HG03103 (cell line): ENCODE measurements around the gene RAET1L.
"Not testable (repeated sequence)": the region's sequence is repeated elsewhere in the genome, so short reads cannot be mapped to it uniquely, and the experiment has no call there.

ENCODE experiments used
- ATAC-seq: cut with Tn5 transposase; IDR thresholded peaks from one replicate; pipeline ENCODE4 v1.9.1; 2021; ENCODE audit warnings: low read depth; ENCODE audit not compliant: unreplicated experiment

Gene RAET1L

DNA sequence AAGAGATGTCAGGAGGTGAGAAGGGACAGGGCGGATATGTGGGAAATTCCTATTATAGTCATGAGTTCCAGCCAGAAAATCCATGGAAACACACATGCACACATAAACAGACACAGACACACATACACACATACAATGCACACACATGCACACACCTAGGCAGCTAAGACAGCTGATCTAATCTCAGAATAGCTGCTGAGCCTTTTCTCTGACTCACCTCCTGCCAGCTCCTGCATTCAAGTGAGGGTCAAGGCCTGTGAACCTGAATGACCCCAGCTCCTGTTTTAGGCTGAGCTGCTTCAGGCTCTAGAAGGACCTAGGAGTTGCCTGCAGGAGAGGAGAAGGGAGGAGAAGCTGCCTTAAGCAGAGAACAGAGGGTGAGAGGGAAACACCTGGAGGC lies 21.6 kb upstream of the RAET1L start:
- ATAC-seq: no peak

DNA sequence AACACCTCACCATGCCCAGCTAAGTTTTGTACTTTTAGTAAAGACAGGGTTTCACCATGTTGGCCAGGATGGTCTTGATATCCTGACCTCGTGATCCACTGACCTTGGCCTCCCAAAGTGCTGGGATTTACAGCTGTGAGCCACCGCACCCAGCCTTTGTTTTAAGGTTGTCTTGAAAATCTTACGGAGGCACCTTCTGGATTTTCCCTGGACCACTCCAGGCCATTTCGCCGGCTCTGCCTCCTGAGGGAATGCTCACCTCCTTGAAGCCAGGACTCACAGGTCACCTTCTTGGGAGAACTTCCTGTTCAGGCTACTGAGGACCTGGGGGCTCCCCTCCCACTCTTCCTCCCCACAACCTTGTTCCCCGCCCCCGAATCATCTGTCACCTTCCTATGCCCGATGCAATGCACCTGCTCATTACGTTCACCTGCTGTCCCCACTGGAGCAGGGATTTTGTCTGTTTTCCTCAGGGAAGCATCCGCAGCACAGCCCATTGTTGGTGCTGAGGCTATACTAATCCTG lies 19.4 kb upstream of the RAET1L start:
- ATAC-seq: no peak

DNA sequence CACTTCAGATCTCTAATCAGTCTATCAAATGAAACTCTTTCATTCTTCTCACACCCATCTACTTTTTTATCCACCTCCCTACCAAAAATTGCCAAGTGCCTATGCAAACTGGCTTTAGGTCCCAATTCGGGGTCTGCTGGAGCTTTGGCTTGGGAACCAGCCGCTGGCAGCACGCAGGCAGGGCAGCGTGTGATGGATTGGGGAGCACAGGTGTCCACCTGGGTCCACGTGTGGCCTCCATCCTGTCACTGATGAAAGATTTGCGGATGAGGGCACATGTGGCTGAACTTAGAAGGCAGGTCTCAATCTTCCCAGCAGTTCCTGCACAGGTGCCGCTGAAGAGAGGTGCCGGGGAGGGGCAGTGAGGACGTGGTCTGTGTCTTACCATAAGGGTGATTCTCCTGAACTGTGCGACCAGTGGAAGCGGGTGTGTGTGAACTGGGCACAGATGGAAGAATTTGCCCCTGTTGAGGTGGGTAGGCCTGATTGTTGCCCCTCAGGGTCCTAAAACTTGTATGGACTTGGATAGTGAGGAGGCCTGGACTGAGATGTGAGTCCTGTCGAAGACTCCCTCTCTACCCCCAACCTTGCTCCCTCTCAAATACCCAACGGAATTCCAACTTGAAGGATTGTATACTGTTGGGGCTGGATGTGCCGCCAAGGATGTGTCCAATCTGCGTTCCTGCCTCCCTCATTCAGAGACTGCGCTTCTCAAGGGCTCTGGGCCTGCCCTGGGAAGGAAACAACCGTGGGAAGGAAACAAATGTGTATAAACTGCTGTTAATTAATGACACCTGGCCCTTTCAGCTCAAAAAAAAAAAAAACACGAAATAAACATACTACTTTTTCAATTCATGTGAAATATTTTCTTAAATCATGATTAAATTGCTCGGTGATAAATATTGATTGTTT lies 18.4 kb upstream of the RAET1L start:
- no peak for ATAC-seq

- ATAC-seq: no peak
Observed at GRCh38 chr6:150043096-150043495, 17.8 kb upstream of the RAET1L start.

- no peak for ATAC-seq
Observed at GRCh38 chr6:150038202-150039062, 13.1 kb upstream of the RAET1L start.

DNA sequence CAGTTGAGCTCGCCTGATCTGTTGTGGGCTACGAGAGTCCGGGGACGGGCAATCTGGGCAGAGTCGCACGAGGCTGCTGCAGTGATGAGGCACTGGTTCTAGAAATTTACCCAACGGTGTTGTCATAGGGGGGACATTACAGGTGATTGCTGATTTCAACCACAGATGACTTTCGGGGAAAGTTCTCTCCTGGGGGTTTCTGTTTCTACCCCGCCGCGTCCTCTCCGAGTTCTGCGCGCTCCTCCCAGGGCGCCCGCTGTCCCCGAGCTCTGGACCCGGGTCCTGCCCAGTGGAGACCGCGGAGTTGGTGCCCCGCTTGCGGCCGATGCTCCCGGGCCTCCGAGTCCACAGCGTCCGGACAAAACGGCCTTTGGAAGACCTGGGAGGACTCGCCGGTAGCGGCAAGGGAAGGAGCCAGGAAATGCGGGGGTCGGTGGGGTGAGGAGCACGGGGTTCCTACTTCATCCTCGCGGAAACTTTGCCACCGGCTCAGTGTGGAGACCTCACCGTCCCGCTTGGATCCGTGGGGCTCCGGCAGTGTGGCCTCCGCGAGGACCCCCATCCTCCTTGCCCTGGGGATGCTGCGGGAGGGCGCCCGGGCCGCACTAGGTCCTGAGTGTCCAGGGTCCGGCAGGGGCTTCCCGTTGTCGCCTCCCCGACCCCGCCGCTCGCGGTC lies 12.3 kb upstream of the RAET1L start:
- no peak for ATAC-seq

DNA sequence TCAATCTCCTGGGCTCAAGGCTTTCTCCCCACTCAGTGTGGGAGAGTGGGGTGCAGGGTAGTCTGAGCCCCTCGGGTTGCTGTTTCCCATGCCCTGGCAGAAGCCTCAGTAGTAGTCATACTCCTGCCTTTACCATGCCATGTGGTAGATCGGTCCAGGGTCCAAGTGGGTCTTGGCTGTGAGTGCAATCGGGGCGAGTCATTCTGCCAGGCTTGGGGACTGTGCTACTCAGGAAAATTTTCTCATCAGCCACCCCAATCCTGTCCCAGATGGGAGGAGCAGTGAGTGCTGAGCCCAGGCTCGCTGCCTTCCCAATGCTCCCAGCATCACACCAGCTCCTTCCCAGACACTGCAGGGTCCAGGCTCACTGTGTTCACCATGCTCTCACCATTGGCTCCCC lies 10.7 kb upstream of the RAET1L start:
- no peak for ATAC-seq

GRCh38 chr6:150033207-150033771 lies 8.0 kb upstream of the RAET1L start:
- no peak for ATAC-seq

DNA sequence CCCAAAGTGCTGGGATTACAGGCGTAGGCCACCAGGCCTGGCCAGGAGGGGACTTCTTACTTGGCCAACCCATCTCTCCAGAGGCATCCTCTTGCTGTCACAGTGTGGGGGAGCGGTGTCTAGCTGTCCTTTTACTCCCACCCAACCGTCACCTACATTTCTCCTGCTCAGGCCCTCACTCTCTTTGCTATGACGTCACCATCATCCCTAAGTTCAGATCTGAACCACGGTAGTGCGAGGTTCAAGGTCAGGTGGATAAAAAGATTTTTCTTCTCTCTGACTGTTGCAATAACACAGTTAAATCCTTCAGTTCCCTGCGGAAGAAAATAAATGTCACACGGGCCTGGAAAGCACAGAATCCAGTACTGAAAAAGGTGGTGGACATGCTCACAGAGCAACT lies 7.3 kb upstream of the RAET1L start:
- no peak for ATAC-seq

DNA sequence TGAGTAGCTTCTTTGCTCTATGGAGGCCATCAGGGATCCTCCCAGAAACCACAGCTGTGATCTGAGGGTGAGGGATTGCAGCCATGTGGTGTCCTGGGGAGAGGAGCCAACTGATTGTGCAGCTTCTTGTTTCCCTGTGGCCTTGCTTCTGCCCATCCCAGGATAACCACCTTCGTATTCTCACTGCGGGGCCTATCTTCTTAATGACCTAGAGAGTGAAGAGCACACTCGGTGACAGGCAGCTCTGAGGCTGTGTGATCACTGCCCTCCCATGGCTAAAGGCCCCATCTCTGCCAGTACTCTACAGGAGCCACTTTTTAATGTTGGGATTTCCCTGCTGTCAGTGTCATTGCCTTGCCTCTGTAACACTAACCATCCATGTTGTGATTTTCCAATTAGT lies 5.3 kb upstream of the RAET1L start:
- no peak for ATAC-seq

- no peak for ATAC-seq
Observed at GRCh38 chr6:150029749-150030148, 4.4 kb upstream of the RAET1L start.

- ATAC-seq: no peak
Observed at GRCh38 chr6:150029276-150029675, 3.9 kb upstream of the RAET1L start.

DNA sequence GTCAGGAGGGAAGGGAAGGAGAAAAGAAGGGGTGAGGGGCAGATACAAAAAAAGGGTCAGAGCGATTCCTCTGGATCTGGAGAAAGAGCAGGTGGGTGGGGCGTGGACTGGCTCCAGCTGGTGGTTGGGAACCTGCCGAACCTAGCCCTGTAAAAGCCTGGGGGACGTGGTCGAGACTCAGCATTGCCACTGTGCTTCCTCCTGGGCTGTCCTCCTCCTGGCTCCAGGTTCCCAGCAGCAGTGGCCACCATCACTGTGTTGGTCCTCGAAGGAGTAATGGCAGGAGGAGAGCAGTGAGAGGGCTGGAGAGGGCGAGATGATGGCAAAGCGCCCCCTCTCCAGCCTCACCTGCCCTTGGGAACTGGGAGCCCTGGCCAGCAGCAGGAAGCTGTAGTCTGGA lies 3.5 kb upstream of the RAET1L start:
- no peak for ATAC-seq

DNA sequence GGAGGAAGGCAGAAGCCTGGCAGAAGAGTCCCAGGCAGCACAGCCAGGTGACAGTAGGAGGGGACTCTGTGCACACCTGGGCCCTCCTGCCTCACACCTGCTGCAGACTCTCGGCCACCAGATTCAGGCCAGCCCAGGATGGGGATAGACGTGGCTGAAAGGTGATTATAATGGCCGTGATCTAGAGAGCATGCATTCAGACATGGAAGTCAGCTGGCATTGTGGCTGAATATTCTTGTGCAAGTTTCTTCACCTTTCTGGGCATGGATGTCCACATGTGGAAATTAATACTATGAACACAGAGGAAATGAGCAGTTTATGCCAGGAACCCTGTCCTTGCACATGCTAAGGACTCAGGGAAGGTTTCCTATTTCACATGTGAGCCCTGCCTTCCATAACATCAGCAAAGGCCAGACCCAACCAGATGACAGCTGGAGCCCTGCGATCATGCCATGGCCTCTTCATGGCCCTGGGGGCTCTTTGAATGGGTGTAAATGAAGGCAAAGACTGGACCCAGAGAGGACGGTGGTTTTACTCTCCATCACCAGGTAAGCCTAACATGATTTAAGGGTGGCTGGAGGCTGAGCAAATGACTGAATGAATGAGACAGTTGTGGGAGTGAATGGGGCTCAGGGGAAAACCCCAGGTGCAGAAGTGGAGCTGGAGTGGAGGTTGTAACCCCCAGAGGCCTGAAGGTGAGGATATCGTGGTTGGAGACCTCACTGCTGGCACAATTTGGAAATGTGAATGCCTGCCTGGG lies 2.7 kb upstream of the RAET1L start:
- no peak for ATAC-seq

- ATAC-seq: no peak
Observed at GRCh38 chr6:150026976-150027805, 1.9 kb upstream of the RAET1L start.

- ATAC-seq: no peak
Observed at GRCh38 chr6:150024646-150025155, 631 bp downstream of the RAET1L start.

GRCh38 chr6:150024021-150024420 lies 1.3 kb downstream of the RAET1L start:
- not testable (repeated sequence) for ATAC-seq

- ATAC-seq: not testable (repeated sequence)
Observed at GRCh38 chr6:150021870-150022269, 3.5 kb downstream of the RAET1L start.
